Retinal pigment epithelial cell (primary cell): ENCODE measurements around the gene SH3BP1.
"Not testable (repeated sequence)": the region's sequence is repeated elsewhere in the genome, so short reads cannot be mapped to it uniquely, and the experiment has no call there.

ENCODE experiments used
- DNase-seq: peaks from one replicate; pipeline ENCODE4 v3.0.0-alpha.2; 2010; ENCODE audit warnings: low read depth
- H3K4me3 ChIP-seq: 2 replicates; pipeline ENCODE4 v1.5.1; 2011; ENCODE audit warnings: mild to moderate bottlenecking, low read length, control low read depth, moderate library complexity
- TF ChIP-seq, protein P1 (sequence below): conservative IDR thresholded peaks from 2 replicates; pipeline ENCODE4 v1.5.1; 2011; ENCODE audit warnings: low read depth, low read length, control low read depth, inconsistent platforms

Gene SH3BP1

DNA sequence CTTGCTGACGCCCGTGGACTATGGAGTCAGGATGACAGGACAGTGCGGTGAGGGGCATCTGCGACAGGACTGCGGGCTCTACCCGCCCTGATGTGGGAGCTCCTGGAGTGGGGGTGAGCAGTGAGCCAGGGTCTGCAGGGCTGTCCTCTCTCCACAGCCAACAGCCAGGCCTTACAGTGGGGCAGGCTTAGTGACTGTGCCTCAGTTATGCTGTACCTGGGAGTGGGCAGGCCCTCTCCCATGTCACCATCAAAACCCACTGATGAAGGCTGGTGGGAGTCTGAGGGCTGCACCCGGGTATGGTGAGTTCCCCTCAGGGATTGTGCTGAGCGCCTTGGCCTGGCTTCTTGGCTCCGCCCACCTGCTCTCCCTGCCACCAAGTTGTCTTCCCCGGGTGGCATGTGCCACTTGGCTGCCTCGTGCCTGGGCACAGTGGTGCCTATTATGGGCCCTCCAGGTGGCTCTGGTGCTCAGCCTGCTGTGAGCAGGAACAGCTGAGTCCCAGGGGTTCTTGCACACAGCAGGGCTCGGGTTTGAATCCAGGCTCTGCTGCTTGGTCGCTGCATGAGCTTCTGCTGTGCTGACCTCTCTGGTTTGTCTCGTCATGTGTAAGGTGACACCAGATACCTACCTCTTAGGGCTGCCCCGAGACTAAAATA, 53.3 kb downstream of the SH3BP1 start:
- no peak for DNase-seq
- no peak overlapping the region for H3K4me3 ChIP-seq
- TF ChIP-seq, protein P1, sequence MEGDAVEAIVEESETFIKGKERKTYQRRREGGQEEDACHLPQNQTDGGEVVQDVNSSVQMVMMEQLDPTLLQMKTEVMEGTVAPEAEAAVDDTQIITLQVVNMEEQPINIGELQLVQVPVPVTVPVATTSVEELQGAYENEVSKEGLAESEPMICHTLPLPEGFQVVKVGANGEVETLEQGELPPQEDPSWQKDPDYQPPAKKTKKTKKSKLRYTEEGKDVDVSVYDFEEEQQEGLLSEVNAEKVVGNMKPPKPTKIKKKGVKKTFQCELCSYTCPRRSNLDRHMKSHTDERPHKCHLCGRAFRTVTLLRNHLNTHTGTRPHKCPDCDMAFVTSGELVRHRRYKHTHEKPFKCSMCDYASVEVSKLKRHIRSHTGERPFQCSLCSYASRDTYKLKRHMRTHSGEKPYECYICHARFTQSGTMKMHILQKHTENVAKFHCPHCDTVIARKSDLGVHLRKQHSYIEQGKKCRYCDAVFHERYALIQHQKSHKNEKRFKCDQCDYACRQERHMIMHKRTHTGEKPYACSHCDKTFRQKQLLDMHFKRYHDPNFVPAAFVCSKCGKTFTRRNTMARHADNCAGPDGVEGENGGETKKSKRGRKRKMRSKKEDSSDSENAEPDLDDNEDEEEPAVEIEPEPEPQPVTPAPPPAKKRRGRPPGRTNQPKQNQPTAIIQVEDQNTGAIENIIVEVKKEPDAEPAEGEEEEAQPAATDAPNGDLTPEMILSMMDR = no peak

DNA sequence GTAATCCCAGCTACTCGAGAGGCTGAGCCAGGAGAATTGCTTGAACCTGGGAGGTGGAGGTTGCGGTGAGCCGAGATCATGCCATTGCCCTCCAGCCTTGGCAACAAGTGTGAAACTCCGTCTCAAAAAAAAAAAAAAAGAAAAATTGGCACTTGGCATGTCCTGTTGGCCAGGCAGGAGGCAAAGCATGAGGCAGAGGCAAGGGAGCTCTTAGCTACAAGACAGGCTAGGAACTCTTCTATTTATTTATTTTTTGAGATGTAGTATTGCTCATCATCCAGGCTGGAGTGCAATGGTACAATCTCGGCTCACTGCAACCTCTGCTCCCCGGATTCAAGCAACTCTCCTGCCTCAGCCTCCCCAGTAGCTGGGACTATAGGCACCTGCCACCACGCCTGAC, 54.7 kb downstream of the SH3BP1 start:
- not testable (repeated sequence) for H3K4me3 ChIP-seq, DNase-seq

DNA sequence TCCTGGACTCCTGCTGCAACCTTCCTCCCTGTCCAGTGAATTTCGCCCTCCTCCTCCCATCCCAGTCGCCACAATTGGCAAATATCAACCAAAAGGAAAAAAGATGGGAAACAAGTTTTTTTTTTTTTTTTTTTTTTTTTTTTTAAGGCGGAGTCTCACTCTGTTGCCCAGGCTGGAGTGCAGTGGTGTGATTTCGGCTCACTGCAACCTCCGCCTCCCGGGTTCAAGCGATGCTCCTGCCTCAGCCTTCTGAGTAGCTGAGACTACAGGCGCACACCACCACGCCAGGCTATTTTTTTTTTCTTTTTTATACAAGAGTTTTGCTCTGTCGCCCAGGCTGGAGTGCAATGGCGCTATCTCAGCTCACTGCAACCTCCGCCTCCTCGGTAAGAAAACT, 56.8 kb downstream of the SH3BP1 start:
- DNase-seq = not testable (repeated sequence)
- peak overlapping the region; percentile 30 for H3K4me3 ChIP-seq

DNA sequence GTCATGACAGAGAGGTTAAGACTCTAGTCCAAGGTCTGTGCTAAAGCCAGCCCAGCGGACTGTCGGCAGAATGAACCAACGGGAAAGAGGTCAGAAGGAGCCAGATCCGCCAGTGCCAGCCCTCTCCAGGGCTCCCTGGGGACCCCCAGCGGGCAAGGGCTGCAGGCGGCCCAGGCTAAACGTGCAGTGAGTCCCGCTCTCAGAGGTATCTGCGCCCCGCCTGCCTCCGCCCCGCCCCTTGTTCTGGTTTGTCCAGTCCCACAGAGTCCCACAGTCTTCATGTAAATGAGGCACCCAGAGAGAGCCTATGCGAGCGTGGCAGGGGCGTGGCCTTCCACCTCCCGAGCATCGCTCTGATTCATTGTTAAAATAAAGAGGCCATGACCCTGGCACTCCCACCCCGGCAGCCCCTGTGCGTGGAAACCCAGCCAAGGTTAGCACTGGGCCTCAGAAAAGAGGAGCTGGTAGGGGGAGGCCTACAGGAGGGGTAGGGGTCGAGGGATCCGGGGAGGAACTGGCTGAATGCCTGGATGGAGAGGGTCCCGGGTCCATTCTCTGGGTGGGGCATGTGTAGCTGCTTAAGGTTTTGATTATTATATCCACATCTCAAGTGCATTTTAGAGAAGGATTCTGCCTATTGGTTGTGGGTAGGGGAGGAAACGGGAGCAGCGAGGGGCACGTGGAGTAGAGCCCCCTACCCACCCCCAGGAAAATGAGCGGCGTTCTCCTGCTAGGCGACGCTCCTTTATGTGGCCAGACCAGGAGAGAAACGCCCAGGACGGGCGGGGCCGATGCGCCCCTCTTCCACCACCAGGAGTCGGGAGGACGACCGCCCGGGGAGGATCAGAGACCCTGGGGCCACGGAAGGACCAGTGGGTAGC, 57.4 kb downstream of the SH3BP1 start, which contains the start of gene TRIOBP:
TRIOBP (plus strand) TSS at position 392 of the 881 bp plus-strand sequence. CDS start 4,318 bp downstream, outside the sequence.
- TF ChIP-seq, protein P1 = peak; percentile 69
- DNase-seq = peak; percentile 84
- H3K4me3 ChIP-seq = peak within 1 kb of the TSS; percentile 41

DNA sequence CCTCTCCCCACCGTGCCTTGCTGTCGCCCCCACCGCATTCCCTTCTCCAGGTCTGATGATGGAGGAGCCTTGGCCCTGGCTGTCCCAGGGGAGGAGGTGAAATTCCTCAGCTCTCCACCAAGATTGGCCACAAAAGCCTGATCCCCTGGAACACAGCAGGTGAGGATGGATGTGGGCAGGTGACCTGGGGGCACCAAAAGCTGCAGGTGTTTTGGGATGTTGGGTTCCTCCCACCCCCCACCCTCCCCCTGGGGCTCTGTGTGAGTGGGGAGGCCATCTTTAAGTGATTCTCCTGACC, 58.0 kb downstream of the SH3BP1 start:
- TF ChIP-seq, protein P1 = no peak
- peak overlapping the region; percentile 41 for H3K4me3 ChIP-seq
- DNase-seq = no peak

DNA sequence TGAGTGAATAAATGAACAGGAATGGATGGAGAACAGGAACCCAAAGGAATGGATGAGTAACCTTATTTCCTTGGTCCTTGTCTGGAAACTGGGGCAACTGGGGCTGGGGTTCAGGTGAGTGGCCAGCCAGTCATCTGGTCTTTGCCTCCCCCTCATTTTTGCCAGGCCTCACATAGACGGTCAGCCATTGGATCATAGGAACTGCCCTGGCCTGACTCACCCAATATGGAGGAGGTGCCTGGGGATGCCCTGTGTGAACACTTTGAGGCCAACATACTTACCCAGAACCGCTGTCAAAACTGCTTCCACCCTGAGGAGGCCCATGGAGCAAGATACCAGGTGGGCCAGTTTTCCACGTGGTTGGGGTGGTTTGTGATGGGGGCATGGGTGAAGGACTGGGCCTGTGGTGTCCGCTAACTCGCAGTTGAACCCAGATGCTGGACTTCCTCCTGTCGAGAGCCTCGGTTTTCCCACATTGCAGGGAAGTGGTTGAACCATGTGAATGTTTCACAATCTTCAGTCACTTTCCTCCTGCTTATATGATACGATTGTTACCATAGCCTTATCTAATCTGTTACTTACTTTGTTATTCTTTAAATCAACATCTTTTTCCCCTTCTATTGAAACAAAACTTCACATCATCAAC, 61.8 kb downstream of the SH3BP1 start:
- no peak overlapping the region for H3K4me3 ChIP-seq
- no peak for DNase-seq
- TF ChIP-seq, protein P1 = no peak

DNA sequence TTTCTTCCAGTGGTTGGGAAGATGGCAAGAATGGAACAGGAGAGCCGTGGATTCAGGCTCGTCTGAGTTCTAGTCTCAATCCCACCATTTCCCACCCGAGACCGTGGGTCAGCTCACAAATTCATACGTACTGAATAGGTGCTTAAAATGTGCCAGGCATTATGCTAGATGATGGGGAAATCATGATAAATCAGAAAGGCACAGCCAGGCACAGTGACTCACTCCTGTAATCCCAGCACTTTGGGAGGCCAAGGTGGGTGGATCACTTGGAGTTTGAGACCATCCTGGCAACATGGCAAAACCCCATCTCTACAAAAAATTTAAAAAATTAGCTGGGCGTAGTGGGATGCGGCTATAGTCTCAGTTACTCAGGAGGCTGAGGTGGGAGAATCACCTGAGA, 64.4 kb downstream of the SH3BP1 start:
- H3K4me3 ChIP-seq = no peak overlapping the region
- DNase-seq = no peak
- TF ChIP-seq, protein P1 = no peak

DNA sequence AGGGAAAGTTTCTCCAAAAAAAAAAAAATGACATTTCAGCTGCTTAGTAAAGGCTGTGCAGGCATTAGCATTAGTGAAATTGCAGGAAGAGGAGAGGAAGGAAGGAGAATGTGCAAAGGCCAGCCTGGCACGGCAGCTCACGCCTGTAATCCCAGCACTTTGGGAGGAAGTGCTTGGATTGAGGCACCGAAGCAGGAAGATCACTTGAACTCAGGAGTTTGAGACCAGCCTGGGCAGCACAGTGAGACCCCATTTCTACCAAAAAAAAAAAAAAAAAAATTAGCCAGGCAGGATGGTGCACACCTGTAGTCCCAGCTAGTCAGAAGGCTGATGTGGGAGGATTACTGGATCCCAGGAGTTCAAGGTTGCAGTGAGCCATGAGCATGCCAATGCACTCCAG, 65.2 kb downstream of the SH3BP1 start:
- TF ChIP-seq, protein P1 = no peak
- DNase-seq = no peak
- no peak overlapping the region for H3K4me3 ChIP-seq
